ENCODE measurements around the gene CRACR2A.

Gene CRACR2A

GRCh38 chr12:3632256-3632655, 120.7 kb downstream of the CRACR2A start:
- TF ChIP-seq CTCF (IDR thresholded peaks at IDR 0.05; ENCODE audit: insufficient read depth, low read length, poor library complexity, severe bottlenecking) = no peak
- no peaks in the 10 kb centered on the region for H3K27me3 ChIP-seq (replicated peaks; ENCODE audit: control insufficient read depth, insufficient read depth, low read length)
- H3K4me3 ChIP-seq (replicated peaks; ENCODE audit: low read depth, low read length) = no peak overlapping the region
- DNase-seq (ENCODE audit: extremely low read depth, insufficient read length) = no peak
- H3K36me3 ChIP-seq (ENCODE audit: control insufficient read depth, insufficient read depth, low read length) = peaks cover 2% of the 10 kb centered on the region

GRCh38 chr12:3631759-3632158, 121.2 kb downstream of the CRACR2A start:
- Histone ChIP-seq H3K4me3 (replicated peaks; ENCODE audit: low read depth, low read length) (no peak overlapping the region), H3K27me3 (replicated peaks; ENCODE audit: control insufficient read depth, insufficient read depth, low read length) (no peaks in the 10 kb centered on the region), H3K36me3 (ENCODE audit: control insufficient read depth, insufficient read depth, low read length) (peaks cover 3% of the 10 kb centered on the region)
- TF ChIP-seq CTCF (IDR thresholded peaks at IDR 0.05; ENCODE audit: insufficient read depth, low read length, poor library complexity, severe bottlenecking) = no peak
- no peak for DNase-seq (ENCODE audit: extremely low read depth, insufficient read length)

GRCh38 chr12:3631272-3631637, 121.7 kb downstream of the CRACR2A start:
- no peak for DNase-seq (ENCODE audit: extremely low read depth, insufficient read length)
- TF ChIP-seq CTCF (IDR thresholded peaks at IDR 0.05; ENCODE audit: insufficient read depth, low read length, poor library complexity, severe bottlenecking) = no peak
- peaks cover 3% of the 10 kb centered on the region for H3K36me3 ChIP-seq (ENCODE audit: control insufficient read depth, insufficient read depth, low read length)

GRCh38 chr12:3630621-3631271, 122.2 kb downstream of the CRACR2A start:
- Histone ChIP-seq H3K4me3 (replicated peaks; ENCODE audit: low read depth, low read length) (no peak overlapping the region), H3K36me3 (ENCODE audit: control insufficient read depth, insufficient read depth, low read length) (peaks cover 3% of the 10 kb centered on the region), H3K27me3 (replicated peaks; ENCODE audit: control insufficient read depth, insufficient read depth, low read length) (no peaks in the 10 kb centered on the region)
- no peak for DNase-seq (ENCODE audit: extremely low read depth, insufficient read length)
- TF ChIP-seq CTCF (IDR thresholded peaks at IDR 0.05; ENCODE audit: insufficient read depth, low read length, poor library complexity, severe bottlenecking) = no peak

More at GRCh38 chr12:3631272-3631637, 121.7 kb downstream of the CRACR2A start:
- Histone ChIP-seq H3K27me3 (replicated peaks; ENCODE audit: control insufficient read depth, insufficient read depth, low read length) (no peaks in the 10 kb centered on the region), H3K4me3 (replicated peaks; ENCODE audit: low read depth, low read length) (no peak overlapping the region)

- peaks cover 4% of the 10 kb centered on the region for H3K36me3 ChIP-seq (ENCODE audit: control insufficient read depth, insufficient read depth, low read length)
- no peak overlapping the region for H3K4me3 ChIP-seq (replicated peaks; ENCODE audit: low read depth, low read length)
- no peaks in the 10 kb centered on the region for H3K27me3 ChIP-seq (replicated peaks; ENCODE audit: control insufficient read depth, insufficient read depth, low read length)
- TF ChIP-seq CTCF (IDR thresholded peaks at IDR 0.05; ENCODE audit: insufficient read depth, low read length, poor library complexity, severe bottlenecking) = no peak
- no peak for DNase-seq (ENCODE audit: extremely low read depth, insufficient read length)
These were observed 122.8 kb downstream of the CRACR2A start for GRCh38 chr12:3630111-3630510.

All from GM06990 (cell line).